Activated CD8-positive, alpha-beta T cell treated with anti-CD3 and anti-CD28 coated beads, Interleukin-2, amount 10 ng/mL, durations not matched to agents 7 days and 5 days (primary cell): Measurements from ENCODE around the gene OSBPL9. TPM values are rescaled to one million over a fixed set of nuclear protein-coding genes. Genes with fewer than 3 reads are reported as not detected.
"Not testable (repeated sequence)": the region's sequence is repeated elsewhere in the genome, so short reads cannot be mapped to it uniquely, and the experiment has no call there.

ENCODE experiments used
- ATAC-seq: fragments of 150-1000 bp; cut with Tn5 transposase; one replicate; pipeline ENCODE4 v1.10.0; 2021; ENCODE audit warnings: moderate library complexity
- CTCF ChIA-PET: fragments of 350-600 bp; sonication (Branson Sonifier 250); formaldehyde crosslinking; loops from one replicate; lab custom pipeline; 2021; ENCODE audit warnings: antibody characterized with exemption; lab: Charles Lee
- POLR2A ChIA-PET: fragments of 350-600 bp; sonication (Branson Sonifier 250); formaldehyde crosslinking; loops from one replicate; lab custom pipeline; 2021; ENCODE audit warnings: antibody characterized with exemption; lab: Charles Lee
- DNase-seq: peaks from one replicate; pipeline ENCODE4 v3.0.0-alpha.2; 2020
- H3K27ac Mint-ChIP-seq: one replicate; pipeline ENCODE4 v1.8.0; 2021; ENCODE audit warnings: mild to moderate bottlenecking, mixed read lengths
- H3K27me3 Mint-ChIP-seq: one replicate; pipeline ENCODE4 v1.8.0; 2021; ENCODE audit warnings: low read depth, mixed read lengths
- H3K36me3 Mint-ChIP-seq: one replicate; pipeline ENCODE4 v1.8.0; 2021; ENCODE audit warnings: low read depth, mixed read lengths
- H3K4me1 Mint-ChIP-seq: one replicate; pipeline ENCODE4 v1.8.0; 2021; ENCODE audit warnings: low read depth, mixed read lengths
- H3K4me3 Mint-ChIP-seq: one replicate; pipeline ENCODE4 v1.8.0; 2021; ENCODE audit warnings: mild to moderate bottlenecking, mixed read lengths
- H3K9me3 Mint-ChIP-seq: one replicate; pipeline ENCODE4 v1.8.0; 2022; ENCODE audit warnings: mixed read lengths; ENCODE audit not compliant: insufficient read depth
- total RNA-seq, 2 experiments: library from RNA; stranded (reverse); gene quantifications; one replicate each; pipeline ENCODE4 v1.2.3, GENCODE V29; 2021

OSBPL9 gene
- total RNA-seq, 2 experiments from 2014 or later, result 43.3 to 45.8 TPM

- POLR2A ChIA-PET, result no interaction called here
- CTCF ChIA-PET, result interaction anchor here (1.1 kb wide), 1 partner anchor 16 kb away, joined by 4 read pairs; no protein-coding TSS in a partner anchor
- no peak overlapping the region for H3K4me3 Mint-ChIP-seq
- H3K9me3 Mint-ChIP-seq, result no peaks in the 10 kb centered on the region
- H3K27ac Mint-ChIP-seq, result no peak overlapping the region
- ATAC-seq (no peak), DNase-seq (no peak)
- no peaks in the 10 kb centered on the region for H3K27me3 Mint-ChIP-seq
- H3K4me1 Mint-ChIP-seq, result no peaks in the 10 kb centered on the region
- peaks cover 33% of the 10 kb centered on the region for H3K36me3 Mint-ChIP-seq
Measured at GRCh38 chr1:51784997-51785421, 168.1 kb downstream of the OSBPL9 start.

GRCh38 chr1:51788938-51789337 lies 172.0 kb downstream of the OSBPL9 start:
- ATAC-seq (no peak), DNase-seq (no peak)
- Mint-ChIP-seq H3K4me3 (no peak overlapping the region), H3K9me3 (no peaks in the 10 kb centered on the region), H3K27ac (no peak overlapping the region), H3K36me3 (peaks cover 60% of the 10 kb centered on the region), H3K27me3 (no peaks in the 10 kb centered on the region), H3K4me1 (peaks cover 16% of the 10 kb centered on the region)
- CTCF ChIA-PET, result no interaction called here
- POLR2A ChIA-PET, result no interaction called here

- ChIA-PET POLR2A (no interaction called here), CTCF (interaction anchor here (1.3 kb wide), 1 partner anchor 21 kb away, joined by 3 read pairs; no protein-coding TSS in a partner anchor)
- ATAC-seq (no peak), DNase-seq (no peak)
- H3K4me3 Mint-ChIP-seq, result no peak overlapping the region
- H3K4me1 Mint-ChIP-seq, result peaks cover 18% of the 10 kb centered on the region
- H3K27me3 Mint-ChIP-seq, result no peaks in the 10 kb centered on the region
- no peak overlapping the region for H3K27ac Mint-ChIP-seq
- H3K36me3 Mint-ChIP-seq, result peaks cover 63% of the 10 kb centered on the region
- H3K9me3 Mint-ChIP-seq, result no peaks in the 10 kb centered on the region
Measured at GRCh38 chr1:51789342-51789741, 172.4 kb downstream of the OSBPL9 start.

GRCh38 chr1:51790385-51790784 lies 173.5 kb downstream of the OSBPL9 start:
- no peak for ATAC-seq
- CTCF ChIA-PET, result interaction anchor here (1.3 kb wide), 1 partner anchor 22 kb away, joined by 3 read pairs; no protein-coding TSS in a partner anchor
- H3K27me3 Mint-ChIP-seq, result no peaks in the 10 kb centered on the region
- H3K9me3 Mint-ChIP-seq, result no peaks in the 10 kb centered on the region
- no peak overlapping the region for H3K4me3 Mint-ChIP-seq
- peaks cover 18% of the 10 kb centered on the region for H3K4me1 Mint-ChIP-seq
- peaks cover 65% of the 10 kb centered on the region for H3K36me3 Mint-ChIP-seq
- no peak for DNase-seq
- no peak overlapping the region for H3K27ac Mint-ChIP-seq
- POLR2A ChIA-PET, result no interaction called here

- Mint-ChIP-seq H3K27me3 (no peaks in the 10 kb centered on the region), H3K4me3 (no peak overlapping the region), H3K4me1 (peaks cover 18% of the 10 kb centered on the region), H3K36me3 (peaks cover 61% of the 10 kb centered on the region), H3K9me3 (no peaks in the 10 kb centered on the region), H3K27ac (no peak overlapping the region)
- DNase-seq (no peak), ATAC-seq (no peak)
- POLR2A ChIA-PET, result no interaction called here
- CTCF ChIA-PET, result no interaction called here
Measured at GRCh38 chr1:51791888-51792287, 175.0 kb downstream of the OSBPL9 start.

GRCh38 chr1:51792864-51793263 lies 176.0 kb downstream of the OSBPL9 start:
- Mint-ChIP-seq H3K9me3 (no peaks in the 10 kb centered on the region), H3K4me3 (no peak overlapping the region), H3K4me1 (peaks cover 18% of the 10 kb centered on the region), H3K27ac (no peak overlapping the region), H3K27me3 (no peaks in the 10 kb centered on the region), H3K36me3 (peaks cover 63% of the 10 kb centered on the region)
- ChIA-PET CTCF (no interaction called here), POLR2A (no interaction called here)
- ATAC-seq (no peak), DNase-seq (no peak)

- peaks cover 18% of the 10 kb centered on the region for H3K4me1 Mint-ChIP-seq
- ChIA-PET CTCF (no interaction called here), POLR2A (no interaction called here)
- no peaks in the 10 kb centered on the region for H3K9me3 Mint-ChIP-seq
- H3K4me3 Mint-ChIP-seq, result no peak overlapping the region
- H3K27ac Mint-ChIP-seq, result no peak overlapping the region
- DNase-seq (no peak), ATAC-seq (no peak)
- peaks cover 65% of the 10 kb centered on the region for H3K36me3 Mint-ChIP-seq
- H3K27me3 Mint-ChIP-seq, result no peaks in the 10 kb centered on the region
Measured at GRCh38 chr1:51794260-51794659, 177.4 kb downstream of the OSBPL9 start.

- ATAC-seq, result no peak
- Mint-ChIP-seq H3K36me3 (peaks cover 61% of the 10 kb centered on the region), H3K27me3 (no peaks in the 10 kb centered on the region), H3K4me1 (peaks cover 18% of the 10 kb centered on the region), H3K27ac (no peak overlapping the region), H3K9me3 (no peaks in the 10 kb centered on the region), H3K4me3 (no peak overlapping the region)
- no peak for DNase-seq
- ChIA-PET POLR2A (no interaction called here), CTCF (no interaction called here)
Measured at GRCh38 chr1:51794868-51795267, 178.0 kb downstream of the OSBPL9 start.

- H3K27ac Mint-ChIP-seq, result no peak overlapping the region
- H3K36me3 Mint-ChIP-seq, result peaks cover 46% of the 10 kb centered on the region
- POLR2A ChIA-PET, result no interaction called here
- no peak overlapping the region for H3K4me3 Mint-ChIP-seq
- CTCF ChIA-PET, result interaction anchor here (1.1 to 2.1 kb wide), 2 partner anchors 11 to 31 kb away, joined by 3 to 7 read pairs; no protein-coding TSS in a partner anchor
- ATAC-seq, result no peak
- H3K4me1 Mint-ChIP-seq, result no peaks in the 10 kb centered on the region
- H3K27me3 Mint-ChIP-seq, result no peaks in the 10 kb centered on the region
- H3K9me3 Mint-ChIP-seq, result no peaks in the 10 kb centered on the region
- no peak for DNase-seq
Measured at GRCh38 chr1:51799372-51799771, 182.5 kb downstream of the OSBPL9 start.

GRCh38 chr1:51814513-51814912 lies 197.6 kb downstream of the OSBPL9 start:
- Mint-ChIP-seq H3K4me1 (no peaks in the 10 kb centered on the region), H3K27me3 (no peaks in the 10 kb centered on the region), H3K4me3 (no peak overlapping the region), H3K36me3 (peaks cover 42% of the 10 kb centered on the region), H3K27ac (no peak overlapping the region), H3K9me3 (no peaks in the 10 kb centered on the region)
- ChIA-PET CTCF (no interaction called here), POLR2A (no interaction called here)
- ATAC-seq, result no peak
- DNase-seq, result no peak

- ATAC-seq, result no peak
- H3K27ac Mint-ChIP-seq, result no peak overlapping the region
- POLR2A ChIA-PET, result no interaction called here
- no peaks in the 10 kb centered on the region for H3K4me1 Mint-ChIP-seq
- DNase-seq, result no peak
- no peaks in the 10 kb centered on the region for H3K27me3 Mint-ChIP-seq
- H3K36me3 Mint-ChIP-seq, result peaks cover 43% of the 10 kb centered on the region
- CTCF ChIA-PET, result no interaction called here
- H3K4me3 Mint-ChIP-seq, result no peak overlapping the region
- H3K9me3 Mint-ChIP-seq, result no peaks in the 10 kb centered on the region
Measured at GRCh38 chr1:51818487-51818886, 201.6 kb downstream of the OSBPL9 start.

- H3K4me1 Mint-ChIP-seq, H3K27ac Mint-ChIP-seq, CTCF ChIA-PET, ATAC-seq, H3K4me3 Mint-ChIP-seq, H3K9me3 Mint-ChIP-seq, DNase-seq, POLR2A ChIA-PET, H3K27me3 Mint-ChIP-seq: not testable (repeated sequence)
- H3K36me3 Mint-ChIP-seq, result peaks cover 38% of the 10 kb centered on the region
Measured at GRCh38 chr1:51819021-51819420, 202.1 kb downstream of the OSBPL9 start.

- H3K4me1 Mint-ChIP-seq, result no peaks in the 10 kb centered on the region
- H3K36me3 Mint-ChIP-seq, result peaks cover 35% of the 10 kb centered on the region
- CTCF ChIA-PET, result no interaction called here
- POLR2A ChIA-PET, result no interaction called here
- H3K27me3 Mint-ChIP-seq, result no peaks in the 10 kb centered on the region
- H3K4me3 Mint-ChIP-seq, result no peak overlapping the region
- H3K9me3 Mint-ChIP-seq, result no peaks in the 10 kb centered on the region
- no peak overlapping the region for H3K27ac Mint-ChIP-seq
- ATAC-seq (no peak), DNase-seq (no peak)
Measured at GRCh38 chr1:51819810-51820209, 202.9 kb downstream of the OSBPL9 start.
